ENCODE results near the gene ATG9B.

DNA sequence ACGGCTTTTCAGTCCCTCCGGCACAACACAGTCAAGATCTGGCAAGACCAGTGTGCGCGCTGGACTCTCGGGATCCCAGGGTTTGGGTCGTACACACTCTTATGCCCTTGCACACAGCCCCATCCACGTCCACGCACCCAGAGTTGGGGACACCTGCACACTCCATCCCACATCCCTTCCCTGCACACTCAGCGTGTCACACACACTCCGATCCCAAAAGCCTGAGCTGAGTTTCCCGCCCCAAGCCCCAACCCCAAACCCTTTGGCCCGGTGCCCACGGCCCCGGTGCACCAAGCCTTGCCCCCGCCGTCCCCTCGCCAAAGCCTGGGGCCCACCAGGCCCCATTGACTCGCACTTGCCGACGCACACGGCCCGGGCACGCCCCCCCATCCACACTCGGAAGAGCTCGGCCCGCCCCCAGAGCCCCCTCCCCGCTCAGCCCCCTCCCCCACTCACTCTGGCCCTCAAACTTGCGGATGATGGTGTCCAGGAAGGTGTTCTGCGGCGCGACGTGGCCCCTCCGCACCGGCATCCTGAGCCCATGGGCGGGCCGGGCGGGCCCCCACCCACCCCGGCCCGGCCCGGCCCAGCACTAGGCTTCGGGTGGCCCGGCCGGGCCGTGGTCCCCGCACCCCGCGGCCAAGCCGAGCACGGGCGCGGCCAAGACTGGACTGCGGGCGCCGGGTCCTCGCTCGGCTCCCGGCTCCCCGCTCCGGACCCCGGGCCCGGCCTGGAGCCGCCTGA lies 46.7 kb downstream of the ATG9B start:
- TF ChIP-seq, protein P1, sequence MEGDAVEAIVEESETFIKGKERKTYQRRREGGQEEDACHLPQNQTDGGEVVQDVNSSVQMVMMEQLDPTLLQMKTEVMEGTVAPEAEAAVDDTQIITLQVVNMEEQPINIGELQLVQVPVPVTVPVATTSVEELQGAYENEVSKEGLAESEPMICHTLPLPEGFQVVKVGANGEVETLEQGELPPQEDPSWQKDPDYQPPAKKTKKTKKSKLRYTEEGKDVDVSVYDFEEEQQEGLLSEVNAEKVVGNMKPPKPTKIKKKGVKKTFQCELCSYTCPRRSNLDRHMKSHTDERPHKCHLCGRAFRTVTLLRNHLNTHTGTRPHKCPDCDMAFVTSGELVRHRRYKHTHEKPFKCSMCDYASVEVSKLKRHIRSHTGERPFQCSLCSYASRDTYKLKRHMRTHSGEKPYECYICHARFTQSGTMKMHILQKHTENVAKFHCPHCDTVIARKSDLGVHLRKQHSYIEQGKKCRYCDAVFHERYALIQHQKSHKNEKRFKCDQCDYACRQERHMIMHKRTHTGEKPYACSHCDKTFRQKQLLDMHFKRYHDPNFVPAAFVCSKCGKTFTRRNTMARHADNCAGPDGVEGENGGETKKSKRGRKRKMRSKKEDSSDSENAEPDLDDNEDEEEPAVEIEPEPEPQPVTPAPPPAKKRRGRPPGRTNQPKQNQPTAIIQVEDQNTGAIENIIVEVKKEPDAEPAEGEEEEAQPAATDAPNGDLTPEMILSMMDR (IDR thresholded peaks at IDR 0.05): no peak
- TF ChIP-seq POLR2A (IDR thresholded peaks at IDR 0.05): no peak
- TF ChIP-seq POLR2AphosphoS5 (IDR thresholded peaks at IDR 0.05): no peak
